Effector CD4-positive, alpha-beta T cell (primary cell): ENCODE results near the gene FAM184B.

ENCODE experiments used
- DNase-seq: peaks from one replicate; pipeline ENCODE4 v3.0.0-alpha.2; 2020

Gene FAM184B

DNA sequence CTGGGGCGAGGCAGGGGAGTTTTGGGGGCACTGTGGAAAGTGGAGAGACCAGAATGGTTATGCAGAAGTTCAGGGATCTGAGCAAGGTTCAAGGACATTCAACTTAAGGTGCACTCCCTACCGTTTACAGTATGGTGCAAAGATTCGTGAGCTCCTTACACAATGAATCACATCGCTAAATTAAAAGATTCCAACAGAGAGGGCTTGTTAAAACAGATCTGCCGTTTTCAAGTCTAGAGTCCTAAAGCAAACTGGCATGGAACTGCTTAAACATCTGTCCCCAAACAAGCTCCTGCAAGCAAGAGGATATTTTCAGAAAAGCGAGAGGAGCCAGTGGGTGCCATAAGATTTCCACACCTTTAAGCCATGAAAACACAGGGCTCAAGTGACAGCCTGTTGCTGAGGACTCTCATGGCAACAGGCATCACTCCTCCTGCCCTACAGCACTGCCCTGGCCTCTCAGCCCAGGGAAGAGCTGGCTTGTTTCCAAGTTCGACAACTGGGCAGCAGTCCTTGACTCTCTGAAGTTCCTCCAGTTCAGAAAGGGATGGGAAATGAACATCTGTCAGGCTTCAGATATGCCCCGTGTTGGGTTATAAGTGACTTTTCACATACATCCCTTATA is 10.0 kb downstream of the FAM184B start:
- no peak for DNase-seq

DNA sequence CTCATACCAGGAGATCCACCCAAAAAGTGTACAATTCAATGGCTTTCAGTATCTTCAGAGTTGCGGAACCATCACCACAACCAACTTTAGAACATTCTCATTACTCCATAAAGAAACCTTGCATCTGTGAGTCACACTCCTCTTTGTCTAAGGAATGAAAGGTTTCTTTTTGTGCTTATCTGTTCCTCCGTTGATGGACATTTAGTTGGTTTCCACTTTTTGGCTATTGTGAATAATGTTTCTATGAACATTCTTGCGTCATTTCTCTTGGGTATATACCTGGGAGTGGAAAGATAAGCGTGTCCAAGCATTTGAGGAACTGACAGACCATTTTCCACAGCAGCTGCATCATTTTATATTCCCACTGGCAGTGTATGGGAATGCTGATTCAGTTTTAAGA is 10.6 kb downstream of the FAM184B start:
- no peak for DNase-seq

DNA sequence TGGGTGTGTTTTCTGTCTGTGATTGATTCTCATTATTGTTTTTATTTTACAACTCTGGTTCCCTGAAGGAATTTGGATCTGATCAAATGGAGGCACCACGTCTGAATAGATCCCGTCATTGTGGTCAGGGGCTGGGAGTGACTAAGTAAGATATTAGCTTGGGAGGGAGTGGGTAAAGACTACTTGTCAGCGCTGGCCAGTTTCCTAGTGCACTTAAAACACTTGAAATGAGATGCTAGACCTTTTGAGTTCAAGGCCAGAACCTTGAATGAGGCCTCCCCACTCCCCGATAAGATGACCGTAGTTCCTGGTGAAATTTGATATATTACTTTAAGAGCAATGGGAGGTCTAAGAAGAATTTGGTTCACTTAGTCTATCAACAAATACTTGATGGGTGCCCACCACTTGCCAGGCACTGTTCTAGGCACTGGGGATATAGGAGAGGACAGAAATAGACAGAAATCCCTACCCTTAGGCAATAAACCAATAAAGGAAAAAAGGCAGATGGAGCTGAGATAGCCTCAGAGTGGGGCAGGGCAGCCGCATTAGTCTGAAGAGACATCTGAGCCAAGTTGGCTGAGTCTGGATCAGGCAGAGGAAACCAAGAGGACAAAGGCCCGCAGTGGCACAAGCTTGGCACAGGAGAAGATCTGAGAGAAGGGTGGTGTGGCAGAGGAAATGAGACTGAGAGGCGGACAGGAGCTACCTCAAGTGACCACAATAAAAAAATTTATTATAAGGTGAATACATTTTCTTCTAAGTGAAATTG is 11.8 kb downstream of the FAM184B start:
- no peak for DNase-seq

DNA sequence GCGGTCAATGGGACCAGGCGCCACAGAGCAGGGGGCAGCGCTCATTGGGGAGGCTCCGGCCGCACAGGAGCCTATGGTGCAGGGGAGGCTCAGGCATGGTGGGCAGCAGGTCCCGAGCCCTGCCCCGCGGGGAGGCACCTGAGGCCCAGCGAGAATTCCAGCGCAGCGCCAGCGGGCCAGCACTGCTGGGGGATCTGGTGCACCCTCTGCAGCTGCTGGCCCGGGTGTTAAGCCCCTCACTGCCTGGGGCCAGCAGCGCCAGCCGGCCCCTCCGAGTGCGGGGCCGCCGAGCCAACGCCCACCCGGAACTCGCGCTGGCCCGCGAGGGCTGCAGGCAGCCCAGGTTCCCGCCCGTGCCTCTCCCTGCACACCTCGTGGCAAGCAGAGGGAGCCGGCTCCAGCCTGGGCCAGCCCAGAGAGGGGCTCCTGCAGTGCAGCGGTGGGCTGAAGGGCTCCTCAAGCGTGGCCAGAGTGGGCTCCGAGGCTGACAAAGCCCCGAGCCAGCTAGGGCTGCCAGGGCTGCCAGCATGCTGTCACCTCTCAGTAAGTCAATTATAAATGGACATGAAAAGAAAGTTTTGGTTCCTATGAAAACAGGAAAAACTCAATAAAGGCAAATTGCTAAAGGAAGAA is 14.5 kb downstream of the FAM184B start:
- no peak for DNase-seq

DNA sequence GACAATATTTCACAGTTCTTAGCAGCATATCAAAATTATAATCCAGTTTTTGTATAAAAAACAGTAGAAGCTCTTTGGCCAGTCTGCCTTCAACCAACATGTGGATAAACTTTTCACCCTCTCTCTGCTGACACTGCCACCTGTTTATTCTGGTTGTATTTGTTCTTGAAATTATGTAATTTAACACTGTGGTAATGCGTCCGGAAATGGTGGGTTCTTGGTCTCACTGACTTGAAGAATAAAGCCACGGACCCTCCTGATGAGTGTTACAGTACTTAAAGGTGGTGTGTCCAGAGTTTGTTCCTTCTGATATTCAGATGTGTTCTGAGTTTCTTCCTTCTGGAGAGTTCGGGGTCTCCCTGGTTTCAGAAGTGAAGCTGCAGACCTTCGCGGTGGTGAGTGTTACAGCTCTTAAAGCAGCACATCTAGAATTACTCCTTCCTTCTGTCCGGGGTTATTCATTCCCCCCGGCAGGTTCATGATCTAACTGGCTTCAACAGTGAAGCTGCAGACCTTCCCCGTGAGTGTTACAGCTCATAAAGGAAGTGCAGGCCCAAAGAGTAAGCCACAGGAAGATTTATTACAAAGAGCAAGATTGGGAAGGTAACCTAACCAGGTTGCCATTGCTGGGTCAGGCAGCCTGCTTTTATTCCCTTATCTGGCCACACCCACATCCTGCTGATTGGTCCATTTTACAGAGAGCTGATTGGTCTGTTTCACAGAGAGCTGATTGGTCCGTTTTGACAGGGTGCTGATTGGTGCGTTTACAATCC is 15.7 kb downstream of the FAM184B start:
- no peak for DNase-seq

DNA sequence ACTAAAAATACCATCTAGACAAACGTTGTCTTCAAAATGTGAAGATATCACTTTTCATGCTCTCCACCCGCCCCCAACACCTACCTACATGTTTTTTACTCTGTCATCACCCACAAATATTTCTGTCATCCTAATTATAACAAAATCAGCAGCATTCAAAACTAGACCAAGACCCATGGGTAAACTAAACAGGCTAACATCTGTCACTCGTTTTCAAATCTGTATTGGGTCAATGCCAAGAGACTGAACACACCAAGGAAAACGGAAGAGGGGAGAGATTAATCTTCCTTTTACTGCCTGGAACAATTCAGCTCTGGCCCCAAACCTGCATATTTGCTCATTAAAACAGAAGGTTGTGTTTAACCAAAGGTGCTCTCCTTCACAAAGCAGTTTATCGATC is 17.5 kb downstream of the FAM184B start:
- DNase-seq, result no peak

DNA sequence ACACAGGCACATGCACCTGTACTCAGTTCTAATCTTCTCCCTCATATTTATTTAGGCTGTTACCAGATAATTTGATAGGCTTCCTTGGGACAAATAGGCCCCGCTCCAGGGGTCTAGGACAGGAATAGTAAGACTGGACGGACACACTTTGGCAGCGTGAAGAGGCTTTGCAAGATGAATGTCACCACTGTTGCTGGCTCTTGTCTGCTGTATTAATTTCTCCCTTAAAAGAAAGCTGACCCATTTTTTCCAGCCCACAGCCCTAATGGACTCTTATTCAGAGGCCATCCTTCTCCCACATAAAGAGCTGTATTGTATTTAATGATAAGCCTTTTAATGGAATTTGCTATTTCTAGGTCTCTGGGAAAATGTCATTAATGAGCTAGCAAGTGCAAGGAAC is 18.0 kb downstream of the FAM184B start:
- DNase-seq, result no peak

DNA sequence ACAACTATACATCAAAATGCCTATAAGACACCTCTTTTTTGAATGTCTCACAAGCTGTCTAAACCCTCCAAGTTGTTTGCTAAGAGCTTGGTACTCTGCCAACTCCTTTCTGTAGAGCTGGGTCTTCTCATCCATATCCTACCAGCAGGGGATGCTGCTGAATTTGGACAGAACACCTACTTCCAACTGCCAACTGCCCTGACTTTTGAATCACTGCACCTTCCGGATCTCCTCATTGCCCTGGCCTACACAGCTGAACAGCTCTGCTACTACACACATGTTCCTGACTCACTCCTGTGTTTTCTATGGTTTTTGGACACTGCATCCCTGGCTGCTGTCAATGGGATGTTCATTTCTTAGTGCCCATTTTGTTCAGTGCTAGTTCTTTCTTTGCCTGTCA is 18.7 kb downstream of the FAM184B start:
- no peak for DNase-seq

DNA sequence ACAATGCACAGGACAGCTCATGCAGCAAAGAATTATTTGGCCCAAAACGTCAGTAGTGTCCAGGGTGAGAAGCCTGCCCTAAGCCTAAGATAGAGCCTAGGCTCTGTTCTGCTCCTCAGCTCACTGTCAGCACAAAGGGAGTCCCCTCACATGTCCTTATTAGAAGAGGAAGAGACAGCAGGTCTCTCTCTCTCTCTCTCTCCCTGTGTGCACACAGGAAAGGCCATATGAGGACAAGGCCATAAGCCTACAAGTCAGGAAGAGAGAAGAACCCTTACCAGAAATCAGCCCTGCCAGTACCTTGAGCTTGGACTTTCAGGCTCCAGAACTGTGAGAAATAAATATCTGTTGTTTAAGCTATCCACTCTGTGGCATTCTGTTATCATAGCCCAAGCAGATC is 20.4 kb downstream of the FAM184B start:
- no peak for DNase-seq

DNA sequence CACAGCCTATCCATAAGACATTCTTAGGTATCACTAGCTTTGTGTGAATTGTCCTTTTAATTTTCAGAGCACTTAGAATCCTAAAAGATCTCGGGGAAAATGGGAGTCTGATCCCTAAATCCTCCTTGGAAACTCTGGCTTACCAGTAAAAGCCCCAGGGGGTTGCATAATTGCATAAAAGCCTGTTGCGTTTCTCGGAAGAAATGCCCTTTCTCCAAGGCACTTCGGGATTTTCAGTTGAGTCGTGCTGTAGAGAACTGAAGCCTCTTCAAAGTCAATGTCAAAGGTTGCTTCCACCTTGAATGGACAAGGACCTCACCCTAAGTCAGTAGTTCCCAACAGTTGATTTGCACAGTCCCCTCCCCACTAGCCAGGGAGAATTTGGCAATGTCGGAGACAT is 20.8 kb downstream of the FAM184B start:
- DNase-seq, result no peak

DNA sequence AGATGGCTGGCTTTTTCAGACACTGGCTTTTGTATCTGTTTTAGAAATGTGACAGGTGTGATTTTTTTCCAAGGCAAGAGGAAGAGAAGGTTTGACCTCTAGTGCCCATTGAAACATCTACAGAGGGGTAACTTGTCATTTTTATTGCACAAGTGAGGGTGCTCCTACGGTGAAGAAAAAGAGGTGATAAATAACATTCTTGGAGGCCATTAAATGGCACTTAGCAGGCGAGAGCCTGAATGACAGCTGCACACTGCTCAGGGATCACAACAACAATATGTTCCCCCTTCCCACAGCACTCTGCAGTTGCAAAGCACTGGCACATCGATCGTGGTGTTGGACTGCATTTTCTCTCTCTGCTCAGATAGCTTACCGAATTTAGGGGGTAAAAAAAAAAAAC is 22.9 kb downstream of the FAM184B start:
- no peak for DNase-seq

DNA sequence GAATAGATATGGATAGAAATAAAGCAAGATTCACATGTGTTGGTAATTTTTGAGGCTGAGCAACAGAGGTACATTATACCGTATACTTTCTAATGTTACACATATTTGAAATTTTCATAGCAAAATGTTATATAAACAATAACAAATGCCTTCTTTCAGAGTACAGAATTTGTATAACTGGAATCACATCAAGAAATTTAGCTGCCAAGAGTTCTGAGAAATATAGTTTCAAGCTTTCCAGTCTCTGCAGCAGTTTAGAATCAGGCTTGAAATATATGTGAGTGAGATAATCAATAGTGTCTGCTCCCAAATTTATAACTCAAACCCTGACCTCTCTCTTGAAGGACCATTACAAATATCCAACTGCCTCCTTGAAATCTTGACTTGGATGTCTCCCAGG is 23.8 kb downstream of the FAM184B start:
- DNase-seq, result no peak

DNA sequence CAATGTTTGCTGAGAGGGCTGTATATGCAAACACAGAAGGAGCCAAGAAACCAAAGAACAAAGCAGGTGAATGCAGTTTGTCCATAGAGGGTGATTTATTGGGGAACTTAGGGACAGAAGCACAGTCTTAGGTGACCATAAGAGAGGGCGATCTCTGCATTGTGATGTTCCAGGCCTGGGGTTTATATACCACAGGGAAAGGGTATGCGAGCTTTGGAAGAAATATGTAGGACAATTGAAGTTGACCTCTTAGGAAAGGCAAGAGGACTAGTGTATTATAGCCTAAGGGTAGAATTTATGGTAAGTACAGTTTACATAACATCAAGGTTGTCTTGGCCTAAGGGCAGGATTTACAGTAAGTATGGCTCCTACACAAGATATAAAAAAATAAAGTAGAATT is 27.8 kb downstream of the FAM184B start:
- DNase-seq, result no peak

DNA sequence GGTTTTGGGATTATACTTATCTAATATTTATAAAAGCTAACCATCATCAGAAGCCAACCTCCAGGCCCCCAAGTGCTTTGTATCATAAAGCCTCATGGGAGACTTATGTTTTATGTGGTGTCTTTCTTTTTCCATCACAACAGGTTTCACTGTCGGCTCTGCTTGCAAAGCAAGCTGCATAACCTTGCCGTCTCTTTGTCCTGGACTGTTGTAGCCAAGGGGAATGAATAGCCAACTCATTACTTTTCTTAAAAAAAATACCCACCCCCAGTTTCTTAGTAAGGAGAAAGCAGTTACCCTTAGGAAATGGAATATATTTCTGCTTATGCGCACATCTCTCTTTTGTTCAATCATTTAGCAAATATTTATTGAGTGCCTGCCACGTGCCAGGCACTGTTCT is 40.7 kb downstream of the FAM184B start:
- DNase-seq, result no peak

DNA sequence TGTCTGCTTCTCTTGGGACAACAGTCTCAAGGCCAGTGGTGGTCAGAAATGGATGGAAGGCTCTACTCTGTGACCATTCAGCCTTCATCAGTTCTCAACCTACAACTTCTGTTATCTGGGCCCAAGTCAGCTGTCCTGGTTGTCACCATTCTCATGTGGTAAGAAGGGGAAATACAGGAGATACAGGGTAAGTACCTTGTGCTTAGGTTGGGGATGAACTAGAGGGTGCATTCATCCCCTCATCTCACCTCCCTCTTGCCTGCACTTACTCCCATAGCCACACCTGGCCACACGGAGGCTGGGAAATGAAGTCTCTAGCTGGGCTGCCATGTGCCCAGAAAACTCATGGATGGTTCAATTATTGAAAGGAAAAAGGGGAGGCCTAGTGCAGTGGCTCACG is 44.9 kb downstream of the FAM184B start:
- DNase-seq, result no peak

DNA sequence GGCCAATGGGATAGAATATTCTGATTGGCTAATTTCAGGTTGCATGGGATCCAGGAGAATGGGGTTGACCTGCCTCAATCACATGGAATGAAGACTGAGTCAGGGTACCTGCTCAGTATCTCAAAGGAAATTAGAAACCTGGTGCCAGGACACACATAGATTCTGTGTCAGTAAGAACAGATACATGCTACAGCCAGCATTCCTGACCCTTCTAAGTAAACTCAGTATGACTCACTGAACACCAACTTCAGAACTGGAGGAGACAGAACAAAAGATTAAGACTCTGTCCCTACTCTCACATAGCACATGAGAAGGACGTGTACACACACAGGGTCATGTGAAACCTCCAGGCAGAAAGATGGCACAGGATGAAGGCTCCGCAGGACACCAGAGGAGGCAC is 54.5 kb downstream of the FAM184B start:
- no peak for DNase-seq

DNA sequence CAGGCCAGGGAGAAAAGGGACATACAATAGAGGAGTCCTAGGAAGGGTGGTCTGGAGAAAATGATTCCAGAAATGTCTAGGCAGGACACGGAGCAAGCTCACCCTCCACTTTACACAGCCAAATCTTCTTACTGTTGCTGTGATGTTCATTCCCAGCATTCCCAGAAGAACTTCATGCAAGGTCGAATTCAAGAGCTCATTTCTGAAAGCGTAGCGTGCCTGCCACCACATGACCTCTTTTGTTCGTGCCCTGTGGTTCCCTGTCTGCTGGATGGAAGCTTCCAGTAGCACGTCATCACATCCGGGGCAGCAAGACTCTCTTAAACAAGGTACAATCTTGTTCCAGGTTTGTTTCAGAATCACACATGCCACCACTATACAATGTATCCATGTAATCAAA is 57.8 kb downstream of the FAM184B start:
- no peak for DNase-seq

DNA sequence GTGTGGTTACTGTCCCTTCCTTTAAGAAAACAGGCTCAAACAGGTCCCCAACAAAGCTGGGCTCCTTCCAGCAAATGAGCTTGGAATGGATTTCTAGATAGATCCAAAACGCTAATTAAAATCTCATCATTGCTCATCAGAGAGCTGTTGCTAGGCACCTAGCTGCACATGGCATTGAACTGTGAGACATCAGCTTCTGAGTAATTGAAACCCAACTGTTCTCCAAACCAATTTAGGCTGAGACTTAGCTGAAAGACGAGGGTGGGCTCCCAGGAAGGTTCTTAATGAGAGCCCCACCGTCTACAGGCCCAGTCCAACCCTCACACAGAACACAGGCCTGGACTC is 59.1 kb downstream of the FAM184B start:
- no peak for DNase-seq

DNA sequence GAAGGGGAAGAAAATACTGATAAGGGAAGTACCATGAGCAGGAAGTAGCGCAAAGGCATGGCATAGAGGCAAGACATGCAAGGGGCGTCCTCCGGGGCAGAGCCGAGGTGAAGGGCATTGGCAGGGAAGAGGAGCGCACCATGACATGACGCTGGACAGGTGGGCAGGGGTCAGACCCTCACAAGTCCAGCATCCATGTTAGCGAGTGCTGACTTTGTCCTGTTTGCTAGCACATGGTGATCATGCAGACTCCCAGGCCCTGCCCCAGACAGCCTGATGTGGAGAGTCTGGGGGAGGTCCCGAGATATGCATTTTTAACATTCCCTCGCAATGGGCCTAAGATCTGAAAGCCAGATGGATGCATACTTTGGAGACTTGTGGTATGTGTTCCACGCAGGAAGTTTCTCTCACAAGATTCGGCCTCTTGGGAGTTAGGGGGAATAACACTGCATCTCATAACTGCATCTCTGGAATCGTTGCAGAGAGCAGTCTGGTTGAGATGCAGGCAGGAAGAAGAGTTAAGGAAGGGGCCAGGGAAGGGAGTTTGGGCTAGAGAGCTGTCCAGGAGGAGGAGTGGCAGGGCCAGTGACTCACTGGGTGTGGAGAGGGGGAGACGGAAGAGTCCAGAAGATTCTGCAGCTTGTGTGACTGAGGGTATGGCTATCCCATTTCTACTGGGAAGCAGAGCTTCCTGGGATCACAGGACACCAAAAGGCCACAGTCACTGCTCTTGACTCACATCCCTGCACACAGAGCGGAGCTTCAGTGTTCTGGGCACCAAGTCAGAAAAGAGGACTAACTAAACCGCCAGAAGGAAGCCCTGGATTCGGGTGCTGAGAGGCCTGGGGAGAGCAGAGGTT is 59.7 kb downstream of the FAM184B start:
- no peak for DNase-seq

DNA sequence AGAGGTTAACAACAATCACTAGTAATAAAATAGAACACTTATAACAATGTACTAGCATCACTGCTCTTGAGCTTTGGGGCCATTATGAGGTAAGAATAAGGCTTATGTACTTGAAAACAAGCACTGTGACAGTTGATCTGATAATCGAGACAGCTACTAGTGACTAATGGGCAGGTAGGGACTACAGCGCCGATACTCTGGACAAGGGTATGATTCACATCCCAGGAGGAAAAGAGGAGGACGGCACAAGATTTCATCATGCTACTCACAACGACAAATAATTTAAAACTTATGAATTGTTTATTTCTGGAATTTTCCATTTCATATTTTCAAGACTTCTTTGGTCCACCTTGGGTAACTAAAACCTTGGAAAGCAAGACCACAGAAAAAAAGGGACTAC is 62.3 kb downstream of the FAM184B start:
- no peak for DNase-seq

DNA sequence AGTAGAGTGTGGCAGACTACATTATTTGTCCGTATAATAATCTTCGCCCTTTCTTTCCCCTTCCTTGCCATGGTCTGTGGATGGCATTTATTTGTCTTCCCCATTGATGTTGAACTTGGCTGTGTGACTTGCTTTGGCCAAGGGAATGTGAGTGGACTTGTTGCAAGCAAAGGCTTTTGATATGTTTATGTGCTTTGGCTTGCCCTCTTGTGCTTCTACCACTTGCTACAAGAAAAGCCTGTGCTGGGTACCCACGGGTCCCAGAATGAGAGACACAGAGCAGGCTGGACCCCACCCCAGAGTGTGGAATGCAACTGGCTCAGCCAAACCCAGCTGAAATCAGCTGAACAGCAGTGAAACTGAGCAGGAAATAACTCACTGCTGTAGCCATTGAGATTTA is 63.0 kb downstream of the FAM184B start:
- no peak for DNase-seq

DNA sequence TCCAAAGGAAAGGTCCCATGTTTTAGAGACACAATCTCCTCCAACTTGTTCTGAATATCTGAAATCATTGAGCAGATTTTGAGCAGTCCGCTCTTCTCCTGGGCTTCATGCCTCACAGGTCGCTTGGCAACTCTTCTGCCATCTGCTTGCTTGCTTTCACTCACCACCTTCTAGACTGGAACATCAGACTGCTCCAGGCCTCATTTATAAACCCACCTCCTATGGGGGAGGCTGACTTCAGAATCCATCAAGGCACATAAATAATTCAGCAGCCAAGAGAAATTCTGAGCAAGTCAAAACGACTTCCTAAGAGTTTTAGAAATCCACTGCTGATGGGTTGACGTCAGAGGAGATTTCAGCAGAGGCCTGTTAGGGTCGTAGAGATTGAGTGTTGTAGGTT is 64.1 kb downstream of the FAM184B start:
- no peak for DNase-seq

DNA sequence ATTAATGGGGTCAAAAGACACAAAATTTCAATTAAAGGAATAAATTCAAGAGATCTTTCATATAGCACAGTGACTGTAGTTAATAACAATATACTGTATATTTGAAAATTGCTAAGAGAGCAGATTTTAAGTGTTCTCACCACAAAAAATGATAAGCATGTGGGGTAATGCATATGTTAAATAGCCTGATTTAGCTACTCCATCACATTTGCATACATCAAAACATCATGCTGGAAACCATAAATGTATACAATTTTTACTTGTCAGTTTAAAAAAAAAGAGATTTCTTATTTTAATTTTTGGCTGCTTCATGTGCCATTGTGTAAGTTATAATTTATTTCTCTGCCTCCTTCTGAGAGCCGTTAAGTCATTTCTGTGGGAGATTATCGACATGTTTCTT is 65.9 kb downstream of the FAM184B start:
- DNase-seq, result no peak
